ENCODE data around the gene GPC5.

GPC5 gene

GRCh38 chr13:91904597-91904996 is 506.2 kb downstream of the GPC5 start:
- no peak for DNase-seq

- DNase-seq, result no peak
These were observed 509.0 kb downstream of the GPC5 start for GRCh38 chr13:91907398-91907797.

- no peak for DNase-seq
These were observed 511.2 kb downstream of the GPC5 start for GRCh38 chr13:91909617-91910016.

- no peak for DNase-seq
These were observed 524.7 kb downstream of the GPC5 start for GRCh38 chr13:91922969-91923592.

DNA sequence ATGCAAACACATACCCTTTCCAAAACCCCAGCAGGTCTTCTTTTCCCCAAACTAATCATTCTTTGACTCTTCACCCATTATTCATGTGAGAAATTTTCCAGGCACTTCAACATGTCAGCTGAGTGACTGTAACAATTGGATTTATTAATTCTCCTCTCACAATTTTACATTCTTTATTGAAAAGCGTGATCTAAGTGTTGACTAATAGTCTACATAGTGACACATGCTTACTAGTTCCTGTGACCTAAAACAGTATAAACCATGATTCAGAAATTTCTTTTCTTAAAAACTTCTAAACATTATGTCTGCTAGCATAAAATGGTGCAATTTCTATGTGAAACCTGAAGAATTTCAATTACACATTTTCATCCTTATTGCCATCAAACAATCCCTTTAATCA is 532.3 kb downstream of the GPC5 start:
- no peak for DNase-seq

DNA sequence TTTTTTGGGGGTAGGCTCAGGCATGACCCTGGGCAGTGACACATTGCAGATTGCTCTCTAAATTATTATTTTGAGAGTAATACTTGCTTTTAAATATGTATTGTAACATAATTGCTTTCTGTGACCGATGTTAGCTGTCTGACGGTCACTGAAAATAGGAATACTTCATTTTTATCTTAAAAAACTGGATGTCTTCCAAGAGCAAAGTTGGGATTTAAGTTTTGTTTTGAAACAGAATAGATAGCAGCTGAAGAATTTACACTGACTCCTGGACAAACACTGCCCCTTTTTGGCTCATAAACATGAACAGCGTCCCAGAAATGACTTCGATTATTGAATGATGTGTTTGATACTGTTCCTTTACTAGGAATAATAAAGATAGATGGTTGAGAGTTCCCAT is 535.9 kb downstream of the GPC5 start:
- no peak for DNase-seq

DNA sequence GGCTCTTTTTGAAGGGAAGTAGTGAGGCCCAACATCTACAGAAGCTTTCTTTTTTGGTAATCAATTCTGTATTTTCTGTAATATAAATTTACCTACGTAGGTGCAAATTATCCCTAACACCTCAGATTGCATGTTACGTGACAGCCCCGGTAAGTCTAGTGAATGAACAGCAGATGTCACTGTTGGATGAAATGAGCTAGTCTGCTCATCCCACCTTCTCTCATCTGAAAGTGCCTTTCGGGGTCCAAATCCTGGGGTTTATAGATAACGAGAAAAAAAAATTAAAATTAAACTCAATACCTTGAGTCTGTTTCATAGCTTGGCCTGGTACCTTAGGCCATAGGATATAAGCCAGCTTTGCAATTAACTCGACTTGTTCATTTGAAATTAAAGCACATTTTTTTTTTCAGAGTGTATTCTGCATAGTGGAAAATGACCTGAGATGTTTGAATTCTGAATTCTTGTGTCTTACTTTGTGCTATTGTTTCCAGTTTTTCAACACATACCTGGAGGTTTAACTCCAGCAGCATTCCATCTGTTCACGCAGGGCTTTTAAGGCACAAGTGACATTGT is 548.2 kb downstream of the GPC5 start:
- no peak for DNase-seq

DNA sequence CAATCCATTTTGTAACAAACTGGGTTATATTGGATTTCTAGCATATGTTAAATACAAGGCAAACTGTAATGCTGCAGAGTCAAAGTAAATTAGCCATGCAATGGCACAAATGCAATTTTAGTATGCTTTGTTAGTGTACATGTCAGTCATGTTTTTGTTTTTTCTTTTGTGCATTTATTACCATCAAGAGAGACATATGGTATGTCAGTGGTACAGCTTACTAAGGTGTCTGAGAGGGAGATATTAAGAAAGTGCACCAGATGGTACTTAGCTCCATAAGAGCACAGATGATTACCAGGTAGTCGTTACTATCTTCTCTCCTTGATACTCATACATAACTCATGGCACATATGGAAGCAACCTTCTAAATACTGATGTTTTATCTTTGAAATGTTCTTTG is 550.3 kb downstream of the GPC5 start:
- peak; percentile 6 for DNase-seq

DNA sequence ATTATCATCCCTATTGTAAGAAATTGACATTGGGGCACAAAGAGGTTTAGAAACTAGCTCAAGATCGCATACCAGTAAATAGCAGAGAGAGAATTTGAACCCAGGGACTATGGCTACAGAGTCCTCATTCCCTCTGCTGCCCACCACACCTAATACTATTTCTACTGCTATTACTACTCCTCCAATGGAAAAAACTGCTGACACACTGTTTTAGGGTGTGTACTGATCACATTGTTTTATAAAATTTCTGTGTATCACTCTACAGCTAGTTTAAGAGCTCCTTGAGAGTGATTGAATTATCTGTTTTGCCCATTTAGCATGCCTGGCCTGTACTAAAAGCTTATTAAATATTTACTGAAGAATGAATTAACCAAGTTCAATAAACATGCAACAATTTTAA is 552.4 kb downstream of the GPC5 start:
- DNase-seq, result no peak

DNA sequence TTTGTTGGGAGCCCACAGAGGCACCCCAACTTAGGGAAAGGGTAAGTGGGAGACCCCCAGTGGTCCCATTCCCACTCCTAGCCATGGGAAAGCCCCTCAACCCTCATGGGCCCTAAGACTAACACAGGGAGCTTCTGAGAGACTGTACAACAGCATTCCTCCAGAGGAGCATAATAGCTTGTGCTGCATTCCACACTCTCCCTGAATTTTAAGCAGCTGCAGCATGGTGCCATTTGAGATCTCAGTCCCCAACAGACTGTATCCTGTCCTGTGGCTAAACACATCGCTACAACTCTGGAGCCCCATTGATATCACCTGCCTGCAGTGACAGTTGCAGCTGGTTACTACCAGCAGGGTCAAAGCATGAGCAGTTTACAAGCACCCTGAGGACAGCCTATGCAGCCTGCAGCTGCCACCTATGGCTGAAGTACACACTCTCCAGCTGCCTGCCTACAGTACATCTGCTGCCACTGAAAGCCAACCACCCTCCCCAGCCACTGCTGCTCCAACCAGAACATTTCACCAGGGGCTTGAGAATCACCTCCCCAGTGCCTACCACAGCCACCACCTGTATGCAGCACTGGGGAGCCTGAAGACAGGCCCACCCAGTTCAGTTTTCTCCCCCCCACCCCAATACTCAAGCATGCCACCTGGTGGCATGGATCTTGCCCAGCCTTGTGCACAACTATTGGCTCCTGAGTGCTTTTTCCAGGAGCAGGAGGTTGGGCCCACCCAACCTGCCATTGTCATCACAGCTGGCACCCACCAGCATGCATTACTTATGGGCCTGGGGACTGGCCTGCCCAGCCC is 557.3 kb downstream of the GPC5 start:
- DNase-seq, result no peak

GRCh38 chr13:91960947-91961346 is 562.5 kb downstream of the GPC5 start:
- DNase-seq, result no peak

- no peak for DNase-seq
These were observed 564.5 kb downstream of the GPC5 start for GRCh38 chr13:91962946-91963345.

- no peak for DNase-seq
These were observed 567.1 kb downstream of the GPC5 start for GRCh38 chr13:91965511-91965910.

DNA sequence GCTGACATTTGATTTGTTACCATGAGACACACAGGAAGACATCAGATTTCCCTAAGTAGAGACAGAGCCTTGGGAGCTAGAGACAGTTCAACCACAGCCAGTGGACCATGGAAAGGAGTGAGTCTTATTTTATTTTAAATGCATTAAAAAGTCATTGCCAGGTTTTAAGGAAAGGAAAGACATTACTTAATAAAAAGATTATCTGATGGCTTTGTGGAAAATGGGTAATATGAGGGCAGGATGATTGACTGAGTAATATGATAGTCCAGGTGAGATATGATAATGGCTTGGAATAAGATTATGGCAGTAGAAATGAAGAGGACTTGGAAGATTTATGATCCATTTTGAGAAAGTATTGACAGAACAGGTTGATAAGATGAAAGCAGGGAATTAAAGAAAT is 580.1 kb downstream of the GPC5 start:
- DNase-seq, result no peak

DNA sequence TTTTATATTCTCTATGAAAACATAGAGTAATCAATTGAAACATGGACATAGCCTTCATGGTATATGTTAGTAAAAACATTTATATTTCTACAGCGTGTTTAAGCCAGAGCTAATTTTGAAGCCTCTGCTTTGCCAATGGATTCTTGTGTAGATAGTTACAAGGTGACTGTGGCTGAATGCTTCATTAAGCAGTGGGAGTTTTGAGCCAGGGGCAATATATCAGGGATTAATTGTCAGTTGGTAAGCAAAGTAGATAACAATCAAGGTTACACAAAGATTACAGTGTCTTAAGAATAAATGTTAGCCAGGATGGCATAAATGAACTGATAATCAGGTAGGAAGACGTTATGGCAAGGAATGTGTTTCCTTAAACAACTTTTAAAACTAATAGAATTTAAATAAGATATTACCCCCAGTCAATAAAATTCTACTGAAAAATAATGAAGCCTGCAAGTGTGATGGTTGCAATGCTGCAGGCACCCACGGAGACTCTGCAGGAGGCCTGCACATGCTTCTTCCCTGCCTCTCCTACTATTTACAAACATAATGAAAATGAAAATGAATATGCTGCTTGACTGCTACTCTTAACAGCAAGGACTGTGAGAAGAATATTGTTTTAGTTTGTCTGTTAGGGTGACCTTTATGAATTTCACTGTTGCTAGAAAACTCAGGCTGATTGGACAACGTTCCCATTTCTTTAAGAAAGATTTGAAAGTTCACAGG is 588.5 kb downstream of the GPC5 start:
- peak; percentile 3 for DNase-seq

- no peak for DNase-seq
These were observed 589.9 kb downstream of the GPC5 start for GRCh38 chr13:91988331-91988730.

DNA sequence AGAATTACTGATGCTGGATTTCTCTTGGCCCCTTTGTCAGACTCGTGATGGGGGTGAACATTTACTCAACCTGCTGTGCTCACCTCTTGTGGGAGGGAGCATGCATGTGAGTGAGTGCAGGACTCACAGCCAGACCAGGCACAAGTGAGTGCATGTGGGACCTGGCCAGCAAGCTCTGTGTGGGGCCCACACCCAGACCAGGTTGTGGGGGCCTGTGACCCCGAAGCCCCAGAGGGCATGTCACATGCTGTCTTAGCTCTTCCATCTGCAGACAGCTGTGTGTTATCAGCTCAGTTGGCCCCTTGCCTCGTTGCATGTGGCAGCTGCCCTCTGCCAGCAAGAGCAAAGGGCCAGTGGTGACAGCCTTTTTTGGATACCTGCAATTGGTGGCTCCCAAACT is 614.4 kb downstream of the GPC5 start:
- DNase-seq, result no peak

- no peak for DNase-seq
These were observed 619.3 kb downstream of the GPC5 start for GRCh38 chr13:92017737-92018136.

GRCh38 chr13:92028695-92029094 is 630.3 kb downstream of the GPC5 start:
- DNase-seq, result no peak

GRCh38 chr13:92029641-92030040 is 631.2 kb downstream of the GPC5 start:
- no peak for DNase-seq

DNA sequence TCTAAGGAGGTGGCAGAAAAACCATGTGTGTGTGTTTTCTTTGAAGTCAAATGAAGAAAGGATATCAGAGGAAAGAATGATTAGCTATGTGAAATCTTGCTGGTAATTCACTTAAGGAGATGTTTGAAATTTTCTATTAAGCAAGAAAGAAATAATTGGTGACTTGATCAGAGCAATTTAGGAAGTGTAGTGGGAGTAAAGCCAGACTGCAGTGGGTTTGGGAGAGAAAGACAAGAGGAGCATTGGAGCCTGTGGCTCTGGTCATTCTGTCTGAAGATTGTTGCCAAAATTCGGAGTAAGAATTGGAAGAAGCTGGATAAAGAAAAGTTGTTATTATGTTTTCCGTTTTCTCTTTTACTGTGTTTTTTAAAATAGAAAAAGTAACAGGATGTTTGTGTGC is 640.5 kb downstream of the GPC5 start:
- peak; percentile 56 for DNase-seq

GRCh38 chr13:92042522-92042921 is 644.1 kb downstream of the GPC5 start:
- DNase-seq, result no peak

DNA sequence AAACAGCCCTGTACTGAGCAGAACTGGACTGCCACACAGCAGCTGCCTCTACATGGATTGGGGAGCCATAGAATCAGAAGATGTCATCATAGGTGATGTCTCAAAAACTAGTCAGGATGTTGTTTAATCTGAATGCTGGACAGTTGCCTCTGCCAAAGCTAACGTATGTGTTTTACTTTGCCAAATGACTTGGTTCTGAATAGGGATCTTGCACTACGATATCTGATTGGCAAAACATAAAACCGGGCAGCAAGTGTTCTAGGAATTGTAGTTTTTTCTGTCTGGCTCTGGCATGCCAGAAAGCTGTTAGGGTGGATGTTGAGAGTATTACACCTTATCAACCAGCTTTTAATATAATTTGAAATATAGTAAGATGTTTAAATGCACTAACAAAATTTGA is 645.9 kb downstream of the GPC5 start:
- peak; percentile 16 for DNase-seq

DNA sequence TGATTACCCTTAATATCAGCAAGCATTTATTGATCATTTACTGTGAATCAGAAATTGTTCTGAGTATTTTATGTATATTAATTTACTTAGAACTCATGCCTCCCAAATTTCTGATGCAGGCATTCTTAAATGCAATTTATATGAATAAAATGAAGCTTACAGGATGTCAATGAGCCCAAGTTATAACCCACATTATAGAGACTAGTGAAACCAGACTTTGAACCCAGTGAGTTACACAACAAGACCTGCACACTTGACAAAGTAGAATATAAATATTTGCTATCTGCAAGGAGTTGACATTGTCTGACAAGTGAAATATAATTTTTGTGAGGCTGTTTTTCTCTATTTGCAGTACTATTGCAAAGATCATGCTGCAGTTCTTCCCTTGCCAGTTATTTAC is 656.0 kb downstream of the GPC5 start:
- DNase-seq, result no peak
